Colonic mucosa (tissue), 4 donors: Measurements from ENCODE around the gene ZMIZ1. TPM values are rescaled to one million over a fixed set of nuclear protein-coding genes. Genes with fewer than 3 reads are reported as not detected.
A peak's percentile ranks its signal among the peaks of the same experiment; 100 is the strongest.

Experiments
- DNase-seq: peaks from one replicate; pipeline ENCODE4 v3.0.0-alpha.2; 2020
- H3K27ac ChIP-seq: fragments of 200-600 bp; one replicate; pipeline ENCODE4 v1.8.0; 2021
- H3K27me3 ChIP-seq: fragments of 200-600 bp; one replicate; pipeline ENCODE4 v1.8.0; 2021
- H3K36me3 ChIP-seq: fragments of 200-600 bp; one replicate; pipeline ENCODE4 v1.8.0; 2021
- H3K4me1 ChIP-seq: fragments of 200-600 bp; one replicate; pipeline ENCODE4 v1.8.0; 2021; ENCODE audit warnings: mild to moderate bottlenecking
- H3K4me3 ChIP-seq: fragments of 200-600 bp; one replicate; pipeline ENCODE4 v1.8.0; 2021
- H3K9ac ChIP-seq, 2 donors: one replicate each; pipeline ENCODE4 v1.7.0; 2013; ENCODE audit warnings: control low read depth in 2 of 2, low read depth in 2 of 2, low read length in 2 of 2
- H3K9me3 ChIP-seq: fragments of 200-600 bp; one replicate; pipeline ENCODE4 v1.8.0; 2021
- CTCF ChIP-seq: fragments of 200-600 bp; IDR thresholded peaks from one replicate; pipeline ENCODE4 v1.8.0; 2022; ENCODE audit warnings: antibody characterized with exemption, mild to moderate bottlenecking
- intact Hi-C: fragments of 100-400 bp; cut with DNase I; formaldehyde crosslinking; loops from one replicate; pipeline ENCODE4 v1.14.1; 2022
- total RNA-seq, 2 donors: library from RNA; stranded (reverse); fragmentation: NEBNext Ultra II Directional in 1 of 2; extraction: Animal tissue kit (Norgen Biotek cat#: 25700) in 1 of 2; gene quantifications; one replicate each; pipeline ENCODE4 v1.2.1, GENCODE V29; 2021
- donor health status: healthy.
- donor health status: DM: no; HTN: no; CAD: no.
- donor health status: DM: no; HTN: no; CAD: no.

The ZMIZ1 gene
- total RNA-seq, 2 donors from 2014 or later: 51.0 to 54.0 TPM

DNA sequence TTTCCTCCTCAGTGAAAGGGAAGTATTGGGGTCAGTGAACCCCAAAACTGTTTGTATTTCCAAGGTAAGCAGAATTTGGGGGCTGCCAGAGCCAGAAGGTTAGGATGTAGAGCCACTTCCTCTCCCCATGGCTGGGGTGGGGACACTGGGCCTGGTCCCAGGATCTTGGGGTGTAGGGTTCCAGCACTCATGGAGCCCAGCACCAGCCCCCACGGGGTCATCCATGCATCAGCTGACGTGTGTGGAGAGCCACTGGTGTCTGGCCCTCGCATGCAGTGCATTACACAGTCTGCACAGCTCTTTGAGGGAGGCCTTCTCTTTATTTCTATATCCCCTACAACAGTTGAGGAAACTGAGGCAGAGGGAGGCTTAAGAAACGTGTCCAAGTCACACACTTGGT, 91.4 kb downstream of the ZMIZ1 start:
- no peak overlapping the region for H3K9ac ChIP-seq
- H3K36me3 ChIP-seq: no peaks in the 10 kb centered on the region
- no peaks in the 10 kb centered on the region for H3K9me3 ChIP-seq
- no peak for TF ChIP-seq CTCF
- intact Hi-C loops: no loop called here
- no peak for DNase-seq
- peaks cover 14% of the 10 kb centered on the region for H3K4me1 ChIP-seq
- H3K27me3 ChIP-seq: no peaks in the 10 kb centered on the region
- H3K4me3 ChIP-seq: no peak overlapping the region
- peak overlapping the region; percentile 47 for H3K27ac ChIP-seq

GRCh38 chr10:79161557-79161956, 92.8 kb downstream of the ZMIZ1 start:
- no peaks in the 10 kb centered on the region for H3K36me3 ChIP-seq
- H3K27ac ChIP-seq: no peak overlapping the region
- peaks cover 5% of the 10 kb centered on the region for H3K4me1 ChIP-seq
- H3K4me3 ChIP-seq: no peak overlapping the region
- H3K9me3 ChIP-seq: no peaks in the 10 kb centered on the region
- no peak for TF ChIP-seq CTCF
- DNase-seq: no peak
- no peak overlapping the region for H3K9ac ChIP-seq
- intact Hi-C loops: no loop called here
- no peaks in the 10 kb centered on the region for H3K27me3 ChIP-seq

DNA sequence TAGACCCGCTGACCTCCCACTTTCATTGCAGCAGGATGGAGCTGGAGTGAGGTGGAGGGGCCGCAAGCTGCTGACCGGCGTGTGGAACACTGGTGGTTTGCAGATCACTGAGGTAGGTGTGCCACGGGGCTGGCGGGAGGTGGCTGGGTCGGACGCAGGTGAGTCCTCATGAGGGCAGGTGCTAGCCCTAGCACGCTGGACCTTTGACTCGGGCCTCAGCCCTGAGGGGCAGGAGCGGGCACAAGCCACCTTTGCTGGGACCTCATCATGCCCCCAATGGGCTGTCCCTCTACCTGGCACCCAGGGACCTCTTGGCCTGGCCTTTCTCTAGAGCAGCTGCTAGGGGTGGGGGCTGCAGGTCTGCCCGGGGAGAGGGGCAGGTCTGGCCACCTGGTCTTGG, 93.3 kb downstream of the ZMIZ1 start:
- Histone ChIP-seq H3K27ac (no peak overlapping the region), H3K4me3 (no peak overlapping the region), H3K4me1 (peaks cover 5% of the 10 kb centered on the region), H3K9me3 (no peaks in the 10 kb centered on the region), H3K36me3 (no peaks in the 10 kb centered on the region), H3K27me3 (no peaks in the 10 kb centered on the region), H3K9ac (no peak overlapping the region)
- no peak for DNase-seq
- intact Hi-C loops: no loop called here
- no peak for TF ChIP-seq CTCF

GRCh38 chr10:79162861-79163665, 94.3 kb downstream of the ZMIZ1 start:
- no peak overlapping the region for H3K9ac ChIP-seq
- no peaks in the 10 kb centered on the region for H3K4me1 ChIP-seq

GRCh38 chr10:79163666-79163975, 94.9 kb downstream of the ZMIZ1 start:
- no peak for DNase-seq
- Histone ChIP-seq H3K9me3 (no peaks in the 10 kb centered on the region), H3K4me3 (no peak overlapping the region), H3K36me3 (no peaks in the 10 kb centered on the region), H3K27ac (no peak overlapping the region), H3K9ac (no peak overlapping the region), H3K4me1 (no peaks in the 10 kb centered on the region), H3K27me3 (no peaks in the 10 kb centered on the region)
- TF ChIP-seq CTCF: no peak
- intact Hi-C loops: no loop called here

More at GRCh38 chr10:79162861-79163665, 94.3 kb downstream of the ZMIZ1 start:
- DNase-seq: no peak
- TF ChIP-seq CTCF: no peak
- H3K4me3 ChIP-seq: no peak overlapping the region
- H3K27me3 ChIP-seq: no peaks in the 10 kb centered on the region
- intact Hi-C loops: no loop called here
- H3K36me3 ChIP-seq: no peaks in the 10 kb centered on the region
- H3K27ac ChIP-seq: no peak overlapping the region
- H3K9me3 ChIP-seq: no peaks in the 10 kb centered on the region
